ENCODE results near the gene SLC25A28. TPM values are rescaled to one million over a fixed set of nuclear protein-coding genes. Genes with fewer than 3 reads are reported as not detected.

Gene SLC25A28
- total and polyA plus RNA-seq, 8 donors, result 32.5 to 55.8 (median 49.3) TPM

- TF ChIP-seq, protein P1, sequence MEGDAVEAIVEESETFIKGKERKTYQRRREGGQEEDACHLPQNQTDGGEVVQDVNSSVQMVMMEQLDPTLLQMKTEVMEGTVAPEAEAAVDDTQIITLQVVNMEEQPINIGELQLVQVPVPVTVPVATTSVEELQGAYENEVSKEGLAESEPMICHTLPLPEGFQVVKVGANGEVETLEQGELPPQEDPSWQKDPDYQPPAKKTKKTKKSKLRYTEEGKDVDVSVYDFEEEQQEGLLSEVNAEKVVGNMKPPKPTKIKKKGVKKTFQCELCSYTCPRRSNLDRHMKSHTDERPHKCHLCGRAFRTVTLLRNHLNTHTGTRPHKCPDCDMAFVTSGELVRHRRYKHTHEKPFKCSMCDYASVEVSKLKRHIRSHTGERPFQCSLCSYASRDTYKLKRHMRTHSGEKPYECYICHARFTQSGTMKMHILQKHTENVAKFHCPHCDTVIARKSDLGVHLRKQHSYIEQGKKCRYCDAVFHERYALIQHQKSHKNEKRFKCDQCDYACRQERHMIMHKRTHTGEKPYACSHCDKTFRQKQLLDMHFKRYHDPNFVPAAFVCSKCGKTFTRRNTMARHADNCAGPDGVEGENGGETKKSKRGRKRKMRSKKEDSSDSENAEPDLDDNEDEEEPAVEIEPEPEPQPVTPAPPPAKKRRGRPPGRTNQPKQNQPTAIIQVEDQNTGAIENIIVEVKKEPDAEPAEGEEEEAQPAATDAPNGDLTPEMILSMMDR (IDR thresholded peaks at IDR 0.05), result no peak
- H3K27me3 ChIP-seq, result no peaks in the 10 kb centered on the region
- peak overlapping the region; percentile 59 to 75 for H3K4me3 ChIP-seq
- H3K9me3 ChIP-seq, result no peaks in the 10 kb centered on the region
- H3K36me3 ChIP-seq, result peaks cover 0 to 12% of the 10 kb centered on the region in 2 donors
- intact Hi-C loops (cut with DNase I), result no loop called here
- ATAC-seq (peak; percentile 28), DNase-seq (peak in 3 of 4 donors; percentile 21 to 90 (median 66))
- H3K27ac ChIP-seq, result peak overlapping the region; percentile 16 to 74
- H3K4me1 ChIP-seq, result peaks cover 6 to 58% of the 10 kb centered on the region in 2 donors
Measured at GRCh38 chr10:99658622-99659030, 38.4 kb upstream of the SLC25A28 start.

- Histone ChIP-seq H3K9me3 (no peaks in the 10 kb centered on the region), H3K27me3 (no peaks in the 10 kb centered on the region), H3K36me3 (no peaks in the 10 kb centered on the region), H3K4me3 (no peak overlapping the region), H3K4me1 (peaks cover 4 to 44% of the 10 kb centered on the region in 2 donors), H3K27ac (peak overlapping the region in 1 of 2 donors; percentile 74)
- DNase-seq, result no peak
- no peak for ATAC-seq
- TF ChIP-seq, protein P1 (IDR thresholded peaks at IDR 0.05), result no peak
- intact Hi-C loops (cut with DNase I), result no loop called here
Measured at GRCh38 chr10:99656199-99657064, 36.2 kb upstream of the SLC25A28 start.

DNA sequence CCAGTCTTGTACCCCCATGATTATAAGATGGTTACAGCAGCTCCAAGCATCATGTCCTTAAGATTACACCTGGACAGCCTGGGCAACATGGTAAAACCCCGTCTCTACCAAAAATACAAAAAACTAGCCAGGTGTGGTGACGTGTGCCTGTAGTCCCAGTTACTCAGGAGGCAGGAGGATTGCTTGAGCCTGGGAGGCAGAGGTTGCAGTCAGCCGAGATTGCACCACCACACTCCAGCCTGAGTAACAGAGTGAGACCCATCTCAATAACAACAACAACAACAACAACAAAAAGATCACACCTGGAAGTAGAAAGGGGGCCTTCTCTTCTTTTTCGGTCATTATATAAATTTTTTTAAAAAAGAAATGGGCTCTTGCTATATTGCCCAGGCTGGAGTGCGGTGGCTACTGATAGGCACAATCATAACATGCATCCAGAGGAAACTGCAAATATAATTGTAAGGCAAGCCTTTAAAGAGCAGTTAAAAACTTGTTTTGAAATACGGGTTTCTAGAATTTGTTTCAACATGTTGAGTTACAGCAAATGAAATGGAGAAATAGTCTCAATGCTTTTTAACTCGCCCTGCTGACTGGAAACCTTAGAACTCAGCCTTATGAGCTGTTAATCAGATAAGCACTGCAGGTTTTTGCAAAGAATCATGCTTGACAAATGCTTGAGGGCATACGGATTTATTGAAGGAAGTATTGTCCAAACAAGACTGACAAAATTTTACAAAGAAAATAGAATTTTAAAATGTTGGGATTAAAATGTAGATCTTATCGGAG, 34.3 kb upstream of the SLC25A28 start:
- H3K36me3 ChIP-seq, result no peaks in the 10 kb centered on the region
- TF ChIP-seq, protein P1 (IDR thresholded peaks at IDR 0.05), result no peak
- no peak for ATAC-seq
- peak overlapping the region in 1 of 2 donors; percentile 64 for H3K27ac ChIP-seq
- H3K27me3 ChIP-seq, result no peaks in the 10 kb centered on the region
- no peak overlapping the region for H3K4me3 ChIP-seq
- DNase-seq, result no peak
- no peaks in the 10 kb centered on the region for H3K9me3 ChIP-seq
- intact Hi-C loops (cut with DNase I), result no loop called here
- H3K4me1 ChIP-seq, result peaks cover 0 to 26% of the 10 kb centered on the region in 2 donors

- DNase-seq (no peak), ATAC-seq (no peak)
- Histone ChIP-seq H3K4me1 (peaks cover 0 to 19% of the 10 kb centered on the region in 2 donors), H3K27ac (no peak overlapping the region), H3K9me3 (no peaks in the 10 kb centered on the region), H3K4me3 (no peak overlapping the region), H3K27me3 (no peaks in the 10 kb centered on the region), H3K36me3 (no peaks in the 10 kb centered on the region)
- intact Hi-C loops (cut with DNase I), result no loop called here
- TF ChIP-seq, protein P1 (IDR thresholded peaks at IDR 0.05), result no peak
Measured at GRCh38 chr10:99652800-99653390, 32.7 kb upstream of the SLC25A28 start.

Data from left lung (tissue), 10 donors.